A549 treated with GW870086 at 1 μM for 4 hours (cell line): ENCODE measurements around the gene LLPH. TPM values are rescaled to one million over a fixed set of nuclear protein-coding genes. Genes with fewer than 3 reads are reported as not detected.

ENCODE experiments used
- total RNA-seq: library from RNA; stranded (reverse); fragments of 200-300 nt; extraction: Qiagen RNA extraction; gene quantifications from 5 replicates; pipeline ENCODE4 v1.2.3, GENCODE V29; 2022; ENCODE audit warnings: low read depth

LLPH gene
- 51.3 to 59.1 TPM (median 54.2 TPM) in 5 replicates for total RNA-seq

GRCh38 chr12:66130267-66131066, at the start of gene LLPH:
LLPH (minus strand) TSS chr12:66130750; CDS start chr12:66129106, 1,644 bp downstream.

GRCh38 chr12:66169221-66170170, 38.9 kb upstream of the LLPH start, which contains the start of gene TMBIM4:
TMBIM4 (minus strand) TSS chr12:66169996; CDS start chr12:66169951, 45 bp downstream.

Other genes with a start within 250 kb of the LLPH start
- gene TMBIM4, start 39.2 kb upstream of the LLPH start, total RNA-seq = 40.3 to 58.8 TPM (median 50.7 TPM) in 5 replicates
- gene IRAK3, start 58.5 kb upstream of the LLPH start, total RNA-seq = 0.64 to 1.1 TPM (median 0.96 TPM) in 5 replicates
- 0.87 to 1.6 TPM (median 1.4 TPM) in 5 replicates for gene HELB, start 171.7 kb upstream of the LLPH start, total RNA-seq